HG03064 (cell line): ENCODE data around the gene CASZ1.

Experiments used
- ATAC-seq: cut with Tn5 transposase; IDR thresholded peaks from one replicate; pipeline ENCODE4 v1.9.1; 2021; ENCODE audit warnings: low read depth; ENCODE audit not compliant: unreplicated experiment

The CASZ1 gene

DNA sequence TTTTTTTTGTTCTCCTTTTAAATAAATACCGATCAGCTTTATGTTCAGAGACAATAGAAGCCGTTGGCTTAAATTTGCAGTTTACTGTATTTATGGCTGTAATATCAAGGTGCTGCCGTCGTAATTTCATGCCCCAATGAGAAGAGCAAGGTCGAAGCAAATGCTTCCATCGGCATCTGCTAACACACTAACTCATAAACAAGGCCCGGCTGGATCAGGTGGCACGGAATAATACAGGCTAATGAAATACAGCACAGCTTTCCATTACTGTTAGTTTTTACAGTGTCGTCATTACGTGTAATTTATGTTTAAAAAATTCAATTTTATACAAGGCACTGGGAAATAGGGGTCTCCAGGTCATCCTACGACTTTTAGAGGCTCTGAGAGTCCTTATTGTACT lies 202.7 kb downstream of the CASZ1 start:
- ATAC-seq: no peak

GRCh38 chr1:10592373-10592772 lies 204.1 kb downstream of the CASZ1 start:
- ATAC-seq: no peak

- ATAC-seq: no peak
Measured at GRCh38 chr1:10591010-10591409, 205.4 kb downstream of the CASZ1 start.

- ATAC-seq: no peak
Measured at GRCh38 chr1:10589074-10589473, 207.4 kb downstream of the CASZ1 start.

DNA sequence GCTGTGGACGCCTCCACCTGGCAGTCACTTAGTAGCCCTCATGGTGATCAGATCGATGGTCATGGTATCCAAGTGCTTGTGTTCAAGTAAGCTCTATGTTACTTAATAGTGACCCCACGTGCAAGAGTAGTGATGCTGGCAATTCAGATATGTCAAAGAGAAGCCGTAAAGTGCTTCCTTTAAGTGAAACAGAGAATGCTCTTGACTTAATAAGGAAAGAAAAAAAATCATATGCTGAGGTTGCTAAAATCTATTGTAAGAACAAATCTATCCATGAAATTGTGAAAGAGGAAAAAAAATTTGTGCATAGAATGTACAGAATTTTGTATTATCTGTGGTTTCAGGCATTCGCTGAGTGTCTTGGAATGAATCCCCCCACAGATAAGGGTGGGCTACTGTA lies 207.8 kb downstream of the CASZ1 start:
- ATAC-seq: no peak
